HepG2 (cell line): Measurements from ENCODE around the gene CAPN15. TPM values are rescaled to one million over a fixed set of nuclear protein-coding genes. Genes with fewer than 3 reads are reported as not detected.

ENCODE experiments used
- ATAC-seq: fragments of 200-7000 bp; cut with Tn5 transposase; 3 replicates; pipeline ENCODE4 v1.9.1; 2020; ENCODE audit warnings: mild to moderate bottlenecking, moderate library complexity
- BruUV-seq: library from RNA; stranded (reverse); fragments of 400-500 nt; replicated peaks from 2 replicates; lab custom pipeline; 2021; lab: Mats Ljungman, UMichigan
- CTCF ChIA-PET: fragments of 300-600 bp; formaldehyde crosslinking; extraction: SDS; loops from one replicate; lab custom pipeline; 2021; ENCODE audit warnings: low total read pairs, inconsistent platforms, low intra/inter-chr PET ratio; lab: Yijun Ruan, JAX
- POLR2A ChIA-PET: fragments of 350-600 bp; sonication (Branson Sonifier 250); formaldehyde crosslinking; loops from one replicate; lab custom pipeline; 2020; ENCODE audit warnings: antibody characterized with exemption, inconsistent platforms; lab: Yijun Ruan, JAX
- DNase-seq: peaks from one replicate; pipeline ENCODE4 v3.0.0-alpha.2; 2015; ENCODE audit warnings: low spot score
- FAIRE-seq: peaks from 3 replicates; lab custom pipeline; 2011; peaks lifted over from hg19 to GRCh38; lab: Jason Lieb, UNC
- H2AFZ ChIP-seq: one replicate; pipeline ENCODE4 v1.6.1; 2011; ENCODE audit warnings: low read length, inconsistent platforms
- H3K27ac ChIP-seq: fragments of 300-600 bp; 3 replicates; pipeline ENCODE4 v1.8.0; 2011; ENCODE audit warnings: mixed run types, mild to moderate bottlenecking, mixed read lengths, low read length, inconsistent platforms; ENCODE audit not compliant: insufficient read depth; ENCODE audit errors: extremely low read length
- H3K27me3 ChIP-seq, 2 experiments: fragments of 200-600 bp in 1 of 2; 2 replicates in 1 of 2; 3 replicates in 1 of 2; pipeline versions ENCODE4 v1.6.0 to v1.8.0; 2011; ENCODE audit warnings: low read length in 2 of 2, mild to moderate bottlenecking in 2 of 2, moderate library complexity in 2 of 2, inconsistent platforms in 1 of 2; ENCODE audit not compliant: insufficient read depth in 2 of 2, control insufficient read depth in 1 of 2
- H3K36me3 ChIP-seq, 2 experiments: fragments of 200-600 bp in 1 of 2; replicated peaks in 1 of 2; 2 replicates in 1 of 2; 3 replicates in 1 of 2; pipeline versions ENCODE4 v1.5.1 to v1.8.0; 2011; ENCODE audit warnings: low read length in 2 of 2, inconsistent platforms in 1 of 2; ENCODE audit not compliant: insufficient read depth in 2 of 2, control insufficient read depth in 1 of 2
- H3K4me1 ChIP-seq: 2 replicates; pipeline ENCODE4 v1.5.1; 2012; ENCODE audit warnings: low read length, inconsistent platforms; ENCODE audit not compliant: insufficient read depth
- H3K4me2 ChIP-seq: 2 replicates; pipeline ENCODE4 v1.6.0; 2011; ENCODE audit warnings: low read depth, low read length, inconsistent platforms
- H3K4me3 ChIP-seq, 3 experiments: fragments of 200-600 bp in 1 of 3; sonication (generic), shearing (Covaris generic) in 1 of 3; replicated peaks in 1 of 3; 2 replicates each; pipeline ENCODE4 v1.5.1; 2011 to 2016; ENCODE audit warnings: low read length in 3 of 3, inconsistent platforms in 2 of 3, low read depth in 2 of 3, mild to moderate bottlenecking in 2 of 3, control low read depth in 1 of 3, mixed read lengths in 1 of 3; ENCODE audit not compliant: insufficient read depth in 1 of 3
- H3K79me2 ChIP-seq: one replicate; pipeline ENCODE4 v1.6.1; 2011; ENCODE audit warnings: low read length, inconsistent platforms; ENCODE audit not compliant: insufficient read depth
- H3K9ac ChIP-seq: 2 replicates; pipeline ENCODE4 v1.6.0; 2011; ENCODE audit warnings: mild to moderate bottlenecking, low read depth, low read length, inconsistent platforms; ENCODE audit not compliant: insufficient read depth
- H3K9me3 ChIP-seq: 2 replicates; pipeline ENCODE4 v1.5.1; 2012; ENCODE audit warnings: mild to moderate bottlenecking, low read length
- H4K20me1 ChIP-seq: 2 replicates; pipeline ENCODE4 v1.6.0; 2011; ENCODE audit warnings: inconsistent platforms, mild to moderate bottlenecking, low read length, moderate library complexity; ENCODE audit not compliant: insufficient read depth
- CREB3 ChIP-seq: sonication (generic); formaldehyde crosslinking; IDR thresholded peaks from 2 replicates; pipeline ENCODE4 v1.5.0; 2020; ENCODE audit warnings: missing genetic modification reagents
- DDIT3 ChIP-seq: sonication (generic); formaldehyde crosslinking; IDR thresholded peaks from 2 replicates; pipeline ENCODE4 v1.4.0; 2020; ENCODE audit warnings: mild to moderate bottlenecking, missing genetic modification reagents
- ETS1 ChIP-seq: sonication (generic); formaldehyde crosslinking; IDR thresholded peaks from 2 replicates; pipeline ENCODE4 v1.4.0; 2020; ENCODE audit warnings: missing genetic modification reagents
- HOXA5 ChIP-seq: sonication (generic); formaldehyde crosslinking; IDR thresholded peaks from 2 replicates; pipeline ENCODE4 v1.4.0; 2020; ENCODE audit warnings: missing genetic modification reagents
- JDP2 ChIP-seq: sonication (generic); formaldehyde crosslinking; IDR thresholded peaks from 2 replicates; pipeline ENCODE4 v1.8.1; 2022; ENCODE audit warnings: missing genetic modification reagents, borderline replicate concordance
- KDM1A ChIP-seq: IDR thresholded peaks from 2 replicates; pipeline ENCODE4 v1.6.1; 2016; ENCODE audit warnings: missing compliant biosample characterization
- MAX ChIP-seq: IDR thresholded peaks from 2 replicates; pipeline ENCODE4 v1.6.1; 2012; ENCODE audit warnings: inconsistent platforms
- POLR2A ChIP-seq, 2 experiments: IDR thresholded peaks; 2 replicates each; pipeline ENCODE4 v1.6.1; 2011; ENCODE audit warnings: low read depth in 2 of 2, low read length in 2 of 2, mild to moderate bottlenecking in 1 of 2, moderate library complexity in 1 of 2; ENCODE audit not compliant: insufficient read depth in 1 of 2
- SALL1 ChIP-seq: sonication (generic); formaldehyde crosslinking; IDR thresholded peaks from 2 replicates; pipeline ENCODE4 v1.8.0; 2022; ENCODE audit warnings: mild to moderate bottlenecking, missing genetic modification reagents
- SP1 ChIP-seq, 2 experiments: fragments of 450-650 bp in 1 of 2; sonication (generic) in 1 of 2; formaldehyde crosslinking in 1 of 2; IDR thresholded peaks; 2 replicates each; pipeline versions ENCODE4 v1.4.0 to v1.6.1; 2016 to 2020; ENCODE audit warnings: missing genetic modification reagents in 1 of 2
- STAT5B ChIP-seq: sonication (generic); formaldehyde crosslinking; IDR thresholded peaks from 2 replicates; pipeline ENCODE4 v1.4.0; 2020; ENCODE audit warnings: missing genetic modification reagents
- TBL1XR1 ChIP-seq: fragments of 150-350 bp; IDR thresholded peaks from 2 replicates; pipeline ENCODE4 v1.6.1; 2014; ENCODE audit warnings: borderline replicate concordance, low read length; ENCODE audit not compliant: partially characterized antibody
- TEAD2 ChIP-seq: sonication (generic); formaldehyde crosslinking; IDR thresholded peaks from 2 replicates; pipeline ENCODE4 v1.9.0; 2021; ENCODE audit warnings: missing genetic modification reagents
- YY1 ChIP-seq: IDR thresholded peaks from 2 replicates; pipeline ENCODE4 v1.6.1; 2011; ENCODE audit warnings: low read length, low read depth, moderate library complexity, mild to moderate bottlenecking; ENCODE audit not compliant: insufficient read depth, insufficient replicate concordance
- ZNF275 ChIP-seq: sonication (generic); formaldehyde crosslinking; IDR thresholded peaks from 2 replicates; pipeline ENCODE4 v1.8.0; 2022; ENCODE audit warnings: missing genetic modification reagents, mild to moderate bottlenecking, inconsistent platforms, borderline replicate concordance
- ZNF709 ChIP-seq: sonication (generic); formaldehyde crosslinking; IDR thresholded peaks from 2 replicates; pipeline ENCODE4 v1.5.0; 2020; ENCODE audit warnings: mild to moderate bottlenecking, missing genetic modification reagents
- ZXDC ChIP-seq: sonication (generic); formaldehyde crosslinking; IDR thresholded peaks from 2 replicates; pipeline ENCODE4 v1.5.0; 2020; ENCODE audit warnings: mild to moderate bottlenecking, missing genetic modification reagents
- WGBS: methylation state at CpG from one replicate; pipeline ENCODE4 v1.1.6; 2017; ENCODE audit warnings: low lambda C conversion rate; 5-methylcytosine and 5-hydroxymethylcytosine counted together
- in situ Hi-C: cut with HindIII; loops from 2 replicates; pipeline ENCODE4 v1.10.0; 2017; ENCODE audit warnings: low pct_unique_long_range_greater_than_20kb; ENCODE audit not compliant: extremely low pct_ligation_motif_present
- intact Hi-C: fragments of 100-400 bp; cut with micrococcal nuclease; formaldehyde crosslinking; loops from one replicate; pipeline ENCODE4 v1.10.0; 2022; ENCODE audit not compliant: unreplicated experiment
- polyA plus RNA-seq, 8 experiments: library from polyadenylated mRNA; depleted of rRNA in 3 of 8; stranded (reverse) in 7 of 8; unstranded in 1 of 8; fragments of >200 nt; fragmentation: Illumina TruSeq in 4 of 8; extraction: Trizol in 4 of 8; gene quantifications; 2 replicates each; pipeline versions ENCODE4 v1.2.1 to v1.2.3, GENCODE V29; 2011 to 2016; ENCODE audit warnings: low read depth in 4 of 8, missing spikeins in 1 of 8, mixed read lengths in 1 of 8; ENCODE audit not compliant: insufficient read depth in 1 of 8
- total RNA-seq, 5 experiments: library from RNA; depleted of rRNA; stranded (reverse); fragments of >200 nt; fragmentation: Illumina TruSeq; extraction: Trizol; gene quantifications; 2 replicates each; pipeline ENCODE4 v1.2.3, GENCODE V29; 2016; ENCODE audit warnings: low read depth in 1 of 5

Gene CAPN15
- total and polyA plus RNA-seq, 2 of the 13 experiments (the other 11 are each of a cell fraction or from before 2014, with no cell fraction given): 14.9 to 24.5 TPM

- Histone ChIP-seq H3K9ac (peak overlapping the region; percentile 98), H3K27me3 (no peaks in the 10 kb centered on the region; a peak in 1 of 5 replicates), H3K4me3 (peak overlapping the region; percentile 92 to 96 (median 96)), H3K9me3 (no peaks in the 10 kb centered on the region), H3K4me2 (peak overlapping the region; percentile 99), H3K4me1 (peaks cover 48% of the 10 kb centered on the region), H2AFZ (no peak overlapping the region), H3K79me2 (peaks cover 43% of the 10 kb centered on the region), H3K36me3 (peaks cover 4 to 11% of the 10 kb centered on the region in 2 experiments; a peak in 4 of 5 replicates), H4K20me1 (peaks cover 11% of the 10 kb centered on the region; the same call in 1 of the 2 replicates), H3K27ac (no peak overlapping the region)
- intact Hi-C loops (no loop called here), in situ Hi-C loops (no loop called here)
- no peak for ATAC-seq
- CTCF ChIA-PET: no interaction called here
- no peak for FAIRE-seq
- WGBS: 95% methylated on average over 12 of the region's 13 CpGs
- no peak for DNase-seq
- BruUV-seq: no TSS peak
- POLR2A ChIA-PET: interaction anchor here (0.9 to 2.7 kb wide), 7 partner anchors 8 to 120 kb away, joined by 3 to 35 read pairs (median 8); partner anchors contain the start of gene PIGQ
- no peak for TF ChIP-seq ZNF275 (CRISPR knock-in tag)
- TF ChIP-seq ZNF709 (CRISPR knock-in tag): no peak
- no peak for TF ChIP-seq TEAD2 (CRISPR knock-in tag)
- TF ChIP-seq SP1 (IDR thresholded peaks at IDR 0.05): no peak
- 0 out of 2 replicates have a peak, but pooled peaks have one; percentile 11 for TF ChIP-seq SP1 (CRISPR knock-in tag; IDR thresholded peaks at IDR 0.05)
- no peak for TF ChIP-seq CREB3
- TF ChIP-seq STAT5B: no peak
- 0 out of 2 replicates have a peak, but pooled peaks have one; percentile 12 for TF ChIP-seq MAX
- 0 out of 2 replicates have a peak, but pooled peaks have one; percentile 11 for TF ChIP-seq SALL1 (CRISPR knock-in tag)
- no peak for TF ChIP-seq DDIT3 (CRISPR knock-in tag)
- TF ChIP-seq HOXA5: 0 out of 2 replicates have a peak, but pooled peaks have one; percentile 29
- no peak for TF ChIP-seq KDM1A (CRISPR knock-in tag)
- no peak for TF ChIP-seq ETS1
- TF ChIP-seq YY1: no peak
- TF ChIP-seq JDP2 (CRISPR knock-in tag): no peak
- TF ChIP-seq POLR2A (IDR thresholded peaks at IDR 0.05; ENCODE audit: insufficient read depth in 1 of 2, low read depth in 2 of 2, low read length in 2 of 2): 0 out of 4 replicates have a peak, but pooled peaks of 1 of the 2 experiments have one; percentile 21
- 0 out of 2 replicates have a peak, but pooled peaks have one; percentile 31 for TF ChIP-seq ZXDC (CRISPR knock-in tag)
- TF ChIP-seq TBL1XR1: no peak
These were observed 1.9 kb upstream of the CAPN15 start for GRCh38 chr16:525520-526180.
